NCI-H1417 treated with DMSO at 0.1 percent for 48 hours (cell line): ENCODE results near the gene BCR.

Experiments used
- DNase-seq: peaks from one replicate; lab custom pipeline; 2025; lab: John Stamatoyannopoulos, UW

Gene BCR

DNA sequence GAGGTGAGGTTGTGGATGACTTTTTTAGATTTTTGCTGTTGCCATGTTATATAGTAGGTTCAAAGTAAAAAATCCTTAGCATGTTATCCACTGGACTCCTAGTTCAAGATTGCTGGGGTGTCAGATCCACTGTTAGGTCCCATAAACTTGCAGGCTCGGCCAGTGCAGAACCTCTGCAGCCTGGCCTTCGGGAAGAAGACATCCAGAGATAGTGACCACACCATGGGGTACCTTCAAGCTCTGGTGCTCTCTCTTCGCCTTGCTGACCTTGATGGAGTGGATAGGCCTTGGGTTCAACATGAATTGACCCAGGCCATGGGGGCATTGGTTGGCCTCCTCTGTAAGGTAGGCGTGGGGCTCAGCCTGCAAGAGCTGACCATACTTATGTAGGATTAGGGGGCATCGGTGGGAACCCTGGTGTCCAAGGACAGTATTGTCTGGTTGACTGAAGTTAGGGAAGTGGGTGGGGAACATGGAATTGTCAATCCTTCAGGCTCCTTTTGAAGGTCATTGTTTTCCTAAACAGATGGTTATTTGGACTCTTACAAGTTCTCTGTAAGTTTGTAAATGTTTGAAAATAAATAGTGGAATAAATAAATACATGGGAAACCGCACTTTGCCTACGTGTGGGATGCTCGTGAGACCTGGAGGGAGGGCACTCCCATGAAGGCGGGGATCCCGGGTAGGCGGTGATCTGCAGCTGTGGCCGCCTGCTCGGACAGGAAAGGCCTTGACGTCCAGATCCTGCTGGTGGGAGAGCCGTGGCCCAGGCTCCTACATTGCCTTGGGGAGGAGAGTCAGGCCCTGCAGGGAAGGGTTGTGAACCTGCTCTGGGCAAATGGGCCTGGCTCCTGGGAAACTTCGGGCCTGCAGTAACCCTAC lies 37.1 kb downstream of the BCR start:
- no peak for DNase-seq

DNA sequence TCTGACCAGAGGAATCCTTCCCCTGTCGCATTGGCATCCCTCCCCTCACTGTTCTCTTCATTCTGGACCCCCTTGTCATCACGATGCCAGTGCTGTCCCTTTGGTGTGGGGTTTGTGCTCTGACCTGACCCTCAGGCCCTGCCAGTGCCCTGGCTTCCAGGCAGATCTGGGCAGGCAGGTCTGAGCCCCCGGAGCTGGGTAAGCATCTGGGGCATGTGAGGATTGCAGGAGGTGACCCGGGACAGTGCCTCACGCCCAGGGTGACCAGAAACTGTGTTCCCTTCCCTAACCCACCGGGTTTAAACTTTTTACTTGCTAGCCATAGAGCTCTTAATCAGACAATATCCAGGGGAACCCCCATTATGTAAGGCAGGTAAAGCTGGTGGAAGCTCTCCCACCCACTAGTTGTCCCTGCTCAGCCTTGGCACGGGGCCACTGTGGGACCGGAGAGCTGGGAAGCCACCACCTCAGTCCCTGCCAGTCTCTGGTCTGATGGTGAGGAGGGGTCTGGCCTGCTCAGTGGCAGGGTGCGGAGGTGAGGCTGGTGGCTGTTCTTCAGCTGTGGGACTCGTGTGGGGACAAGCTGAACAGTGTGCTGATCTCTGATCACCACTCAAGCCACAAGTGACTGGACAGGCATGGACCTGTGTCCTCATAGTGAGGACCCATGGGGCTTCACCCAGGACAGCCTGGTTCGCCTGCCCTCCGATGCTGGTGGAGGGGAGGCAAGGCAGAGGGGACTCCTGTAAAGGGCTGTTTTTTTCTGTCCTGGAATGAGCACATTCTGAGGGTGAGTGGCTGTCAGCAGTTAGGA lies 38.0 kb downstream of the BCR start:
- no peak for DNase-seq

DNA sequence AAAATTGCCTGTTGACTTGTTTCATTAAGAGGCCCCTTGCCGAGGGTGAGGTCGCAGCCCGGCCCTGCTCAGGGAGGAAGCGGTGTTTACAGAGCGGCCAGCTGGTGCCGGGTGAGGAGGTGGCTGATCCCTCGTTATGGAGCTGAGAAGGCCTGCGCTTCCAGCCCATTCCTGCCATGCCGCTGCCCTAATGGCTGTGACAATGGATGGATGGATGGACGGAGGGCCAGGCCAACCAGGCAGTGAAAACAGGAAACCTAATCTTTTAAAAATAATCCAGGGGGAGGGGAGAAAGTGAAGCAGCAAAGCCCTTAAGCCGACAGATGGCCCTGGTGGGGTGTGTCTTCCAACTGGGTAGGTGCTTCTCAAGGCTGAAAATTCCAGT lies 38.5 kb downstream of the BCR start:
- DNase-seq, result no peak

DNA sequence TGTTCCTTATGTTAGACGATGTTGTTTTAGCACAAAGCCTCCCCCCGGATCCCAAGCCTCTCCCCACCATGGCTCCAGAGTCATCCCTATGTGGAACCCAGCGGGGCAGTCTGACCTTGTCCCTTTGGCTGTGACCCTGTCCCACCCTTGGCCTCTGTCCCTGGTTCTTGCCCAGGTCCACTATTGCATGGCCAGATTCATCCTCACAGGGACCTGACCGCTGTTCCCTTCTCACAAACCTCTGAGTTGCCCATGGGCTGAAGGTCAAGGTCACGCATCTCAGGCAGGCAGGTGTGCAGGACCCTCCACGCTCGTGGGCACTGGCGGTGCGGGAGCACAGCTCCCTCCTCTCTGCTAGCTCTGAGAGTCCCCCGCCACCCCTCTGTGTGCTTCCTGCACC lies 39.0 kb downstream of the BCR start:
- no peak for DNase-seq

DNA sequence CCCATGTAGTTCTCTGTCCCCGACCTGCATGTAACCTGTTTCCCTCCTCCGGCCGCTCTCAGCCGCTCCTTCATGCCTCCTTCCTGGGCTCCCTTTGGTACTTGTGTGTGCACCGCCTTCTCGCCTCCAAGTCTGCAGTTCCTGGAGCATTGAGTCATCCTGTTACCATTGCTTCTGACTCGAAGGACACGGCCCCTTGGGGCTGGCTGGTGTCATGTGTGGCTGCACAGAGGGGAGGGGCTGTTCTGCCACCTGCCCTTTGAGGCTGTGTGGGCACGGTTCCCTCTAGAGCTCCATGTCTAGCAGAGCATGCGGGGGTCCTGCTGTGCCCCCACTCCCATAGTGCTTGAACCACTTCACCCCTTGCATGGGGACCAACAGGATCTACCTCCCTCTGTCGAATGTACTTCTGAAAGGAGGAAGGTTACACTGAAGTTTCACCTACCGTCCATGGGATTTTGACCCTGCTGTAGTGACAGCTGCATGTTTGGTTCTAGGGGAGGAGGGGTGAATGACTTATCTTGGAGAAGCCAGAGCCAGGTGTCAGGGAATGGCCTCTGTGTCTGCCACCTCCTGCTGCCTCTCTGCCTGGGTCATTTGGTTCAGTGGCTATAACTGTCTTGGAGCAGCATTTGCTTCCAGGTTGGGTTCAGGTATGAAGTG lies 39.6 kb downstream of the BCR start:
- DNase-seq, result no peak

DNA sequence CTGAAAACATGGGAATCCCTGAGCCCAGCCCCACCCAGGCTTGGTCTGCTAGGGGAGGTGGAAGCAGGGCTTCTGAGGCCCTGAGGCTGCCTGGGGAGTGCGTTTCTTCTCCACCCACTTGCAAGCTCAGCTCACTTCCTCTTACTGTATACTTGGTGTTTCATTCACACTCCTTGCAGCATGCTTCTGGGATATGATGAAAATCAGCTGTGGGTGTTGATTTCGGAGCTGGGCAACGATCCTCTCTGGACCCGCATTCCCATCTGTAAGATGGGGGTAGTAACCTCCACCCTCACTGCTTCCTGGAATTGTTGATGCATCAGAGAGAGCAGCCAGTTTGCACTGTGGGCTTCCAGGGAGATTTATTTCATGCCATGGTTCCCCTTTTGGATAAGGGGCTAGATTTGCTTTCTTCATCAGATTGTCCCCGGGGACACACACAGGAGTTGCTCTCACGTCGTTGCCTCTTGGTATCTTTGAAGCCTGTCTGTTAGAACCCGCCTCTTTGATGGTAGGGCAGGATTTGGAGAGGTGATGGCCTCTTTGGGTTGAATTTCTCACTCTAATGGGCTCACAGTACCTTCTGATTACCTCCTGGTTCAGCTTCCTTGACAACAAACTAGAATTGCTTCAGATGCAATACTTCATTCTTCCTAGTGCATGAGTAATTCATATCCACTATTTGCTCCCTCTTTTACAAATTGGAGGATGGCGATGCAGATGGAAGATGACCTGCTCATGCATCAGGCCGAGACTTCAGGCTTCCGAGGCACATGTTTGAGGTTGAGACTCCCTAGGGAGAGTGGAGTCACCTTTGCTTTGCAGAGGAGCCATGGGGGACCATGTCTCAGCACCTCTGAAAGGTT lies 40.4 kb downstream of the BCR start:
- no peak for DNase-seq

DNA sequence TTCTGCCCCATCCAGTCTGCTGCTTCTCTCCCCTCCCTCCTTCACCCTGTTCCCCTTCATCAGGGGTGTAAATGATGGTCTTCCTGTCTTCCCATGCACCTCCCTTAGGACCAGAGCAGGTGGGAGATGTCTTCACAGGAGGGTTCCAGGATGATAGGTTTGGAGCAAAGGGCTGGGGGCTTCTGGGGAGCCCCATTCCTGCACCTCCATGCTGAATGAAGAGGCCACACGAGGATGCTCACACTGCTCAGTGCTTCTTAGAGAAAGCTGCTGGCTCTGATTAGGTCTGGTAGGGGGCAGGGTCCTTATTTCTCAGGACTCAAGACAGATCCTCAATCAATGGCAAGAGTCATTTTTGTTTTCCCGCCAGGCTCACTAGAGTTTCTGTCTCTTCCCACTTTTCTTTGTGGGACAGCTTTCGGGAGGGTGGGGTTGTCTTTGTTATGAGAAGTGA lies 41.1 kb downstream of the BCR start:
- DNase-seq, result no peak

DNA sequence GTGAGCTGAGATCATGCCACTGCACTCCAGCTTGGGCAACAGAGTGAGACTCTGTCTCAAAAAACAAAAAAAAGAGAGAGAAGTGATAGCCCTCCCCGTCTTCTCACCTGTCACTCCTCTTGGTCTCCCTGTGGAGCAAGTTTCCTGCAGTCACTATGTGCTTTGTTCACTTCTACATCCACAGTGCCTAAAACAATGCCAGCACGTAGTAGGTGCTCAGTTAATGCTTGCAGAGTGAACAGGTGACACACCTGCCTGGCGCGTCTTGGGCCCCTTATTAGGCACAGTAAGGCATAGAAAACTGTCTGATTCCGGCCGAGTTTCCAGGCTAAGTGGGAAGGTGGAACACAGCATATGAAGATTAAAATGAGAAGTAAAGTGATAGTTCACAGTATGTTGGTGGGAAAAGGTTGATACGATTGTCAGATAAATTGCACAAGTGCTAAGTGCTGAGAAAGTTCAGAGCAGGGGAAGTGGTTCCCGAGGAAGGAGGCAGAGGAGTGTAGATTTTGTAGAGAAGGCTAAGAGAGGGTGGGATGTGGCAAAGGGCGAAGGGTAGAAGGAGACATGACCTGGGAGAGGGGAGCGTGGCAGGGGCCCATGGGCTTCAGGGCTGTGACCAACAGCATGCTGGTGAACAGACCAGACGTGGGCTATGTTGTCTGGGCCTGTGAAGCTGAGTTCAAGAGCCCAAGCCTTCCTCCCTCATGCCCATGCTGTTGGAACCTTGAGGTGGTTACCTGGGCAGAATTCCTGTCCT lies 41.9 kb downstream of the BCR start:
- no peak for DNase-seq

DNA sequence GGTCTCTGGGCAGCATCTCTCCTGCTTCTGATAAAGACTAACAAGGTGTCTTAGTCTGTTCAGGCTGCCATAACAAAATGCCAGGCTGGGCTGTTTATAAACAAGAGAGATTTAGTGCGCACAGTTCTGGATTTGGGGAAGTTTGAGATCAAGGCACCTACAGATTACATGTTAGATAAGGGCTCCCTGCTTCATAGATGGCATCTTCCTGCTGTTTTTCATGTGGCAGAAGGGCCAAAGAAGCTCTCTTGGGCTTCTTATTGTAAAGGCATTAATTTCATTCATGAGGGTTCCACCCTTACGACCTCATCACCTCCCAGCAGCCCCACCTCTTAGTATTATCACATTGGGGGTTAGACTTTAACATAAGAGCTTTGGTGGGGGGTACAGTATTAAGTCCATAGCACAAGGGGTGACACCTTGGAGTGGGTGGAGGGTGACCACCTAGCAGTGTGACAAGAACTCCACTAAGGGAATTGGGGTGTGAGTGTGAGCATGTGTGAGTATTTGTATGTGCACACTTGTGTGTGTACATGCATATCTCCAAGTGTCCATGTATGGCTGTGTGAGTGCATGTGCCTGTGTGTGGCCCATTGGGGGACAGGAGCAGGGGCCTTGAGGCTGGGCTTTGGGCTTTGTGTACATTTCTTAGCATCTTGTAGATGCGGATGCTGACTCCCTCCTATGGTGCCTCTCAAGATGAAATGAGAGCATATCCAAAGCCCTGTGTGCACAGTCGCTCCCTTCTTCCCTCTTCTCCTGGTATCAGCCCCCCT lies 42.7 kb downstream of the BCR start:
- DNase-seq, result no peak

DNA sequence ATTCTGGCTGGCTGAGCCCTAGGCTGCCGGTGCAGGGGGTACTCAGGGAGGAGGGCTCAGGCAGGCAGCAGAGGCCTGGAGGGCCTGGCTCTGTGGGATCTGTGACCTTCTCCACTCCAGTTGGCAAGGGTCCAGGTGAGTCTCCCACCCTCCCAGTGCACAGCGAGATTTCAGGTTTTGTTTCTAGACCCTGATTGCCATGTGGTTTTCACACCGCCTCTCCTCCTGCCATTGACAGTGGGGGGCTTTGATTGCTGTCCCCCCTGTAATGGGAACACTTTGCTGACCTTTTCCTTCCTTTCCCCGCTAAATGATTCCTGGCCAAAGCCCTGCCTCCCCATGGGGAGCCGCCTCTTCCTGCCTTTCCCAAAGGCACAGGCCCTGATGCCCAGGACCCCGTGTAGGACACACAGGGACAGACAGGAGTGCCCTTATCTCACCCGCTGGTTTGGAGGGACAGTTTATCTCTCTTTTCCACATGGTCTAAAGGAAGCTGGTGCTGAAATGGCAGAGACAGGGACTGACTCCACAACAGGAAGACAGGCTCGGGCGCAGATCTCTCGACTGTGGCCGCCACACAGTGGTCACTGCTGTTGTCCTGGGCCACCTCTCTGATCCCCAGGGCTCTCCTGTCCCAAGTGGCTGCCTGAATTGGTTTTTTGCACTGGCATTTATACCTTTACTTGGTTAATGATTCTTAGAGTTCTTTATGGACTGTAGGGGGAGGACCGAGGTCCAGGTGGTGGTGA lies 43.4 kb downstream of the BCR start:
- no peak for DNase-seq

DNA sequence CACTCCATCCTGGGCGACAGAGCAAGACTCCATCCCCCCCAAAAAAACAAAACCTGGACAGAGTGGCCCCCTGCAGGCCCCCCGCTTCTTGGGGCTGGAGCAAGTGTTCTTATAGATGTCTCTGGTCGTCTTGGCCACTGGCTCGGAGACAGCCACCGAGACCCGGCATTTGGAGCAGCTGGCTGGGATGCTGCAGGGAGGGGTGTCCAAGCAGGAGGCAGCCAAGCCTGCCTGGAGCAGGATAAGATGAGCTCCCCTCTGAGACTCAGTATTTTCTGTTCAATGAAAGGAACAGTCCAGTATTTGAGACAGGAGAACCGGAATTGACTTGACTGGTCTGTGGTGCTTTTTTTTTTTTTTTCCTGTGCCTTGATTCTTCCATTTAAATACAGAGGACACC lies 44.5 kb downstream of the BCR start:
- no peak for DNase-seq

DNA sequence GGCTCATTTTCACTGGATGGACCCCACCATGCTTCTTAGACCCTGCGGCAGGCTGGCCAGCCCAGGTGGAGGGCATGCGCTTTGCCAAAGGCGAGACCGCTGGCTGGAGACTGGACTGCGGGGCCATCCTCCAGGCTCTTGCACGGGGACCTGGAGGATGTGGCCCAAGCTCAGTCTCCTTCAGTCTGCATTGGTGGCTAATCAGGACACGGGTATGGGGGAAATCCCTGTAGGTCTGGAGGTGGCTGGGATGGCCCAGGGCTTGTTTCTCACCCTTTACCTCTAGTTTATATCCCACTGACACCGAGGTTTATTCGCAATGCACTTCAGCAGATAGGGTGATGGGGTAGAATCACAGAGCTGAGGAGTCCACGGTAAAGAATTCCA lies 45.0 kb downstream of the BCR start:
- no peak for DNase-seq

DNA sequence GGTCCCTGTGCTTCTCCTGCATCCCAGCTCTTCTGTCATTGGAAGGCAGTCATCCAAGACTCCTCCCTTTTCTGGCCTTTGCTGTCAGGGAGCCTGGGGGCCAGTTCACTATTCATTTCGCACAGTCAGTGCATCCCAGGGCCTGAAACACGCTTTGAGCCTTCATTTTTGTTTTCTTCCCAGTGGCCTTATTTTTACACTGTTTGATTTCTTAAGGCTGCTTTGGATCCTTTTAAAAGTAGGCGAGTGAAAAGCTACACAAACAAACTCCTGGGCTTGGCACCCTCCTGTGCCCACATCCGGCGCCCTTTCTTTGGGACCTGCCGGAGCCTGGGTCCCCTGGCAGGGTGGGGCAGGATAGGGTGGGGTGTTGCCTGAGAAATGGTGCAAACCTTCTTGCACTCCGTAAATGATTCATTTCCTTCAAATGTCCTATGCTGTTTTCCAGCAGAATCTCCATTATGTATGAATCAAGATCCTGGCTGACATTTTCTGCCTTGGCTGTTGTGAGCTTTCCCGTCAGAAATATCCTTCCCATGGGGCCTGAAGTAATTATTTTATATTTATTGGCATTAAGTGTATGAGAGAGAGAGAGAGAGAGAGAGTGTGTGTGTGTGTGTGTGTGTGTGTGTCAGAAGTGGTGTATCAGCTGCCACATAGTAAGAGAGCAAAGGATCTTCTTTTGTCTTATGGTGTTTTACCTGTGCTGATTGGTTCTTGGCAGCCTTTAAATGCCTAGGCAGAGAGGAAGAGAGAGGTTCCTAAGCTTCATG lies 45.6 kb downstream of the BCR start:
- no peak for DNase-seq

DNA sequence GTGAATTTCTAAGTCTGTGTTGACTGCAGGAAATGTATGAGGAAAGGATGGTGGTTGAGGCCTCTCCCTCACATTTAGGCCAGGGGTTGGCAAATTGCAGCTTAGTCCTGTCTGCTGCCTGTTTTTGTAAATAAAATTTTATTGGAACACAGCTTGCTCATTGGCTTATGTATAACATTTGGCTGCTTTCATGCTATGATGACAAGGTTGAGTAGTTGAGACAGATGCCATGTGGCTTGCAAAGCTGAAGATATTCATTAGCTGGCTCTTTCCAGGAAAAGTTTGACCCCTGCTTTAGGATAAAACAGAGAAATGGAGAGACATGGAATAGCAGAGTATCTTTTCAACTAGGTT lies 46.2 kb downstream of the BCR start:
- DNase-seq, result no peak

DNA sequence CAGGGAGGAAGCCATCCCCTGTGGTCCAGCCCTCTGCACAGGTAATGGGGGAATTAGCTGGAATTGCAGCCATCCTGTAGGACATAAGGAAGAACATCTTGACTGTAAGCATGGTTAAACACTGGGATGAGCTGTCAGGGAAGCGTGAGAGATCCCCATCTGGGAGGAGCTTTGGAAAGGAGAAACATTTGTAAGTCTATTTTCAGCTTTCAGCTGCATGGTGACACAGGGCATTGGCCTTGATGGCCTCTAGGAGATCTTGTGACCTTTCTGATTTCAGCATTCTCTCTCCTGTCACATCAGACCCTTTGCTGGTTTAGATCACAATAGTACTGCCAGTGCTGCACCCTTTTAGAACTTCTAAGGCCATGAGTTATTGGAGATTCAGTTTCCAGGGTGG lies 47.1 kb downstream of the BCR start:
- no peak for DNase-seq

DNA sequence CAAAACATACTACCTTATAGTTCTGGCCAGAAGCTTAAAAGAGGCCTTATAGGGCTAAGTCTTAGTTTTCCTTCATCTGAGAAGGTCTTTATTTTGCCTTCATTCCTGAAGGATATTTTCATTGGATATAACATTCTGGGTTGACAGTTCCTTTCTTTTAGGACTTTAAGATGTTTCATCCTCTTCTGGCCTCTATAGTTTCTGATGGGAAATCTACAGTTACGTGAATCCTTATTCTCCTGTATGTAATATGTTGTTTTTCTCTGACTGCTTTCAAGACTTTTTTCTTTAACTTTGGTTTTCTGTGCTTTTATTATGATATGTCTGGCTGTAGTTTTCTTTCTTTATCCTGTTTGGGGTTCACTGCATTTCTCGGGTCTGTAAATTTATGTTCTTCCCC lies 48.2 kb downstream of the BCR start:
- DNase-seq, result no peak

DNA sequence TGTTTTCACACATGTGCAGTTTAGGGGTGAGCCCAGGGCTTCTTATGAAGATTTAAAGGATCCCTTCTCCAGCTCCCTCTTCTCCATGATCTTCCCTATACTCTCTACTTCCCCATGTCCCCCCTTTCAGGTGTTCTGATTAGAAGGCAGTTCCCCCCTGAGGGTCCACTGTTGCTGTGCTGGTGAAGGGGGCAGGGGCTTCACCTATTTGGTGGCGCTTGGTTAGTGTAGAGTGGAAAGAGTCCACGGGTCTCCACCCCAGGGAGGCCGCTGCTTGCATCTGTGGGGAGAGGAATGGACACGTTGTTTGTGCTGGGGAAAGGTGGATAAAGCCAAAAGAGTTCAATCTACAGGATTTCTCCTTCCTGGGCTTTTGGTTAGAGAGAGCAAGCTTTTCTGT lies 49.3 kb downstream of the BCR start:
- no peak for DNase-seq

DNA sequence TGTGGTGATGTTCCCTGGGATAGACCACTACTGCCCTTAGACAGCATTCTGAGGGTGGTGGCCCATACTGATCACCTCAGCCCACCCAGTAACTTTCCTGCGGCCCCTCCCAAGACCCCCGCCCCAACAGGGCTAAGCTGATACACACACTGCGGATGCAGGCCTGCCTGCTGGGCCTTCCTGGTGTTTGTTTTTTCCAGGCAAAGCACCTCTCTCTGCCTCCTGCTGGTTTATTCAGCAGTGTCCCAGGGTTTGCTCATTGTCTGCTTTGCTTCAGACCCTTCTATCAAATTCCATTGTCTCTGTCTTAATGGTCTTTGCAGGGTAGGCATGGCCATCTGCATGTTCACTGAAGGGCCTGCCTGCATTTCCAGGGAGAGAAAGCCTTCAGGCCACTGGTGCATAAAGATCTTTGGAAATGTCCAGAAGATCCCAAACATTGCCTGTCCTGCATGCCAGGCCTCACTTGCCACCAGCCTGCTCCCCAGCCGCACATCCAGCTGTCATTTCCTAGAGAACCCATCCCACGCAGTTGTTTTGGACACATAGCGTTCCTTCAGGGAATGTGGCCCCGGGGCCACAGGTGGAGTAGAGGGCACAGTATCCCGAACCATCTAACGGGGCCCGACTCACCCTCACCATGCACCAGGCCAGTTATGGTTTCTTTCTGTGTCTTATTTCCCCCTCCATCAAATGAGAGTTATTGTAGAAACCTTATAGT lies 50.2 kb downstream of the BCR start:
- no peak for DNase-seq
